H9 (cell line): Measurements from ENCODE around the gene NFRKB. TPM values are rescaled to one million over a fixed set of nuclear protein-coding genes. Genes with fewer than 3 reads are reported as not detected.

Experiments
- DNase-seq: peaks from one replicate; pipeline ENCODE4 v3.0.0-alpha.2; 2017
- H2AFZ ChIP-seq: one replicate; pipeline ENCODE4 v1.6.1; 2013; ENCODE audit warnings: mild to moderate bottlenecking, low read length, control low read depth, moderate library complexity
- H2AK5ac ChIP-seq: 2 replicates; pipeline ENCODE4 v1.6.1; 2013; ENCODE audit warnings: low read length, control low read depth, mixed read lengths; ENCODE audit not compliant: insufficient read length
- H2BK120ac ChIP-seq: one replicate; pipeline ENCODE4 v1.6.1; 2013; ENCODE audit warnings: low read depth, mild to moderate bottlenecking, low read length, control low read depth, inconsistent platforms; ENCODE audit not compliant: poor library complexity, severe bottlenecking
- H2BK12ac ChIP-seq: 2 replicates; pipeline ENCODE4 v1.6.1; 2013; ENCODE audit warnings: low read length, control low read depth, mixed read lengths, low read depth; ENCODE audit not compliant: insufficient read length
- H2BK15ac ChIP-seq: 2 replicates; pipeline ENCODE4 v1.6.1; 2013; ENCODE audit warnings: low read depth, low read length, control low read depth
- H2BK20ac ChIP-seq: one replicate; pipeline ENCODE4 v1.6.1; 2013; ENCODE audit warnings: low read depth, mild to moderate bottlenecking, low read length, control low read depth, inconsistent platforms; ENCODE audit not compliant: poor library complexity, severe bottlenecking
- H2BK5ac ChIP-seq: 2 replicates; pipeline ENCODE4 v1.6.1; 2013; ENCODE audit warnings: low read length, control low read depth, mixed read lengths; ENCODE audit not compliant: insufficient read length
- H3K14ac ChIP-seq: 2 replicates; pipeline ENCODE4 v1.6.1; 2013; ENCODE audit warnings: low read length, control low read depth; ENCODE audit not compliant: insufficient read depth
- H3K18ac ChIP-seq: 2 replicates; pipeline ENCODE4 v1.6.1; 2013; ENCODE audit warnings: low read depth, mild to moderate bottlenecking, mixed read lengths, low read length, control low read depth; ENCODE audit not compliant: insufficient read length
- H3K23ac ChIP-seq: 2 replicates; pipeline ENCODE4 v1.6.1; 2013; ENCODE audit warnings: low read length, control low read depth, mixed read lengths, low read depth; ENCODE audit not compliant: insufficient read length
- H3K23me2 ChIP-seq: 2 replicates; pipeline ENCODE4 v1.6.1; 2013; ENCODE audit warnings: low read depth, mild to moderate bottlenecking, mixed read lengths, low read length, control low read depth; ENCODE audit not compliant: insufficient read length, poor library complexity, severe bottlenecking
- H3K27ac ChIP-seq: 2 replicates; pipeline ENCODE4 v1.5.1; 2013; ENCODE audit warnings: low read length, control low read depth, mixed read lengths, low read depth; ENCODE audit not compliant: insufficient read length
- H3K27me3 ChIP-seq: 2 replicates; pipeline ENCODE4 v1.6.1; 2013; ENCODE audit warnings: low read length, control low read depth, inconsistent platforms; ENCODE audit not compliant: insufficient read depth
- H3K4ac ChIP-seq: 2 replicates; pipeline ENCODE4 v1.6.1; 2013; ENCODE audit warnings: low read depth, mild to moderate bottlenecking, control low read depth, inconsistent platforms, low read length, moderate library complexity
- H3K4me1 ChIP-seq: 2 replicates; pipeline ENCODE4 v1.6.1; 2013; ENCODE audit warnings: low read length, control low read depth, inconsistent platforms; ENCODE audit not compliant: insufficient read depth
- H3K4me2 ChIP-seq: 2 replicates; pipeline ENCODE4 v1.6.1; 2013; ENCODE audit warnings: low read length, control low read depth, mixed read lengths; ENCODE audit not compliant: insufficient read length, insufficient read depth
- H3K56ac ChIP-seq: 2 replicates; pipeline ENCODE4 v1.6.1; 2013; ENCODE audit warnings: low read depth, mild to moderate bottlenecking, mixed read lengths, low read length, control low read depth; ENCODE audit not compliant: insufficient read length
- H3K79me1 ChIP-seq: 2 replicates; pipeline ENCODE4 v1.6.1; 2013; ENCODE audit warnings: low read depth, mild to moderate bottlenecking, moderate library complexity, low read length, control low read depth, inconsistent platforms; ENCODE audit not compliant: insufficient read depth, poor library complexity, severe bottlenecking
- H3K79me2 ChIP-seq: 2 replicates; pipeline ENCODE4 v1.6.1; 2013; ENCODE audit warnings: low read length, control low read depth, inconsistent platforms; ENCODE audit not compliant: insufficient read depth
- H3K9ac ChIP-seq: 2 replicates; pipeline ENCODE4 v1.6.1; 2013; ENCODE audit warnings: low read length, control low read depth, mixed read lengths; ENCODE audit not compliant: insufficient read length; ENCODE audit errors: extremely low read depth
- H3K9me3 ChIP-seq: one replicate; pipeline ENCODE4 v1.6.1; 2013; ENCODE audit warnings: low read depth, low read length, inconsistent platforms; ENCODE audit not compliant: control insufficient read depth
- H3T11ph ChIP-seq: one replicate; pipeline ENCODE4 v1.6.1; 2013; ENCODE audit warnings: mild to moderate bottlenecking, low read length, control low read depth, inconsistent platforms
- H4K20me1 ChIP-seq: one replicate; pipeline ENCODE4 v1.6.1; 2013; ENCODE audit not compliant: control insufficient read depth, insufficient read length, insufficient read depth
- H4K5ac ChIP-seq: 2 replicates; pipeline ENCODE4 v1.6.1; 2013; ENCODE audit warnings: low read depth, mild to moderate bottlenecking, mixed read lengths, low read length, control low read depth; ENCODE audit not compliant: insufficient read length
- H4K8ac ChIP-seq: replicated peaks from 2 replicates; pipeline ENCODE4 v1.6.1; 2013; ENCODE audit warnings: low read length, control low read depth, mixed read lengths, low read depth; ENCODE audit not compliant: insufficient read length
- H4K91ac ChIP-seq: 2 replicates; pipeline ENCODE4 v1.6.1; 2013; ENCODE audit warnings: low read depth, mild to moderate bottlenecking, moderate library complexity, mixed read lengths, low read length, control low read depth; ENCODE audit not compliant: insufficient read length
- H3K27ac Mint-ChIP-seq, 3 experiments: 2 replicates in 2 of 3; 3 replicates in 1 of 3; pipeline ENCODE4 v1.8.0; 2020 to 2021; ENCODE audit warnings: mixed read lengths in 3 of 3, mild to moderate bottlenecking in 1 of 3, moderate library complexity in 1 of 3
- H3K27me3 Mint-ChIP-seq: 2 replicates; pipeline ENCODE4 v1.8.0; 2021; ENCODE audit warnings: low read depth, mild to moderate bottlenecking, moderate library complexity, mixed read lengths
- H3K36me3 Mint-ChIP-seq, 3 experiments: 2 replicates in 2 of 3; 3 replicates in 1 of 3; pipeline ENCODE4 v1.8.0; 2020 to 2021; ENCODE audit warnings: low read depth in 3 of 3, mixed read lengths in 3 of 3; ENCODE audit not compliant: insufficient read depth in 1 of 3
- H3K4me1 Mint-ChIP-seq, 2 experiments: 2 replicates each; pipeline ENCODE4 v1.8.0; 2020; ENCODE audit warnings: mixed read lengths in 2 of 2
- H3K4me3 Mint-ChIP-seq, 2 experiments: 2 replicates in 1 of 2; 3 replicates in 1 of 2; pipeline ENCODE4 v1.8.0; 2020 to 2021; ENCODE audit warnings: mild to moderate bottlenecking in 2 of 2, mixed read lengths in 2 of 2, moderate library complexity in 1 of 2
- H3K9me3 Mint-ChIP-seq, 2 experiments: 2 replicates in 1 of 2; 3 replicates in 1 of 2; pipeline ENCODE4 v1.8.0; 2020; ENCODE audit warnings: mild to moderate bottlenecking in 2 of 2, mixed read lengths in 2 of 2, moderate library complexity in 1 of 2
- CTCF ChIP-seq: fragments of 200-600 bp; sonication (generic); conservative IDR thresholded peaks from 3 replicates; pipeline ENCODE4 v1.8.0; 2021; ENCODE audit warnings: antibody characterized with exemption, mild to moderate bottlenecking
- WGBS: extraction: QIAGEN DNeasy Blood & Tissue Kit; methylation state at CpG from one replicate; pipeline ENCODE4 v1.1.7; 2013; ENCODE audit warnings: missing lambda C conversion rate, low lambda C conversion rate, mixed read lengths; ENCODE audit not compliant: insufficient read length; ENCODE audit errors: extremely low coverage; 5-methylcytosine and 5-hydroxymethylcytosine counted together
- total RNA-seq: library from RNA; stranded (reverse); gene quantifications from 2 replicates; pipeline ENCODE4 v1.2.1, GENCODE V29; 2021

NFRKB gene
- total RNA-seq, 1 experiment from 2014 or later, result 41.0 TPM

DNA sequence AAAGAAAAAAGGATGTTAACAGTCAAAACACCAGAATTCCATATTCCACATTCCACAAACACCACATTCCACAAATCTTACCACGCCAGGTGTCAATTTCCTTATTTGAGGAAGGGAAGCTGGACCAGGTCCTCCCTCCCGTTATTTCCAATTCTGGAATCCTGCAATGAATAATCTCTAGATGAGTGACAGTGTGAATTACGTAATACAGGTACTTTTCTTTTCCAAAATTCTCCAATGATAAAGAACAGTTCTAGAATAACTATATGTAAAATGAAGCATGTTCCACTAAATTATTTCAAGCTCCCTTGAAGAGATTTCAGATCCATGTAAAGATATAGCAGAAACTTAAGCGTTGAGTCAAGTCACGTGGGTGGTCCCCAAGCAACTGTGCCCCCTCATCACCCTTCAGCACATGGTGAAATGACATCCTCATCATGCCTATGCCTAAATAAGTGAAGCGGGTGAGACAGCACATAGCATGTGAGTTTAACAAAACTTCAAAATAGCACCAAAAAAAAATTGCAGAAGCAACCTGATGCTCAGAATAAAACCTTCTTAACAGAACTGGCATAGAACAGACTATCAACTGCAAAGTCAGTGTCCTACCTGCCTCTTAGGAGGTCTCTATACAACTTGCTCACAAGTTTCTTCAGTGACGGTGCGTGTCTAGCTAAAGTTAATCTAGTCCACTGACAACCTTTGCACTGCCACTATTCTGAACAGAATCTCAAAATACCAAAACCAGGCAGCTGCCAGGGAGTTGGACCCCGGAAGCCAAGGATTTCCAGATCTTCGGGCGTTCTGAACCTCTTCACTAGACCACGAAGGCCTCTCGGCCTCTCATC is 876 bp downstream of the NFRKB start:
- no peak for TF ChIP-seq CTCF
- Mint-ChIP-seq H3K4me3 (peak overlapping the region; percentile 92 to 94), H3K27ac (peak overlapping the region in 2 of 3 experiments; percentile 88 to 92; a peak in 4 of 7 replicates), H3K4me1 (peaks cover 21% of the 10 kb centered on the region in 2 experiments), H3K36me3 (peaks cover 25 to 50% (median 42%) of the 10 kb centered on the region in 3 experiments), H3K9me3 (peaks cover 0 to 4% of the 10 kb centered on the region in 2 experiments; a peak in 1 of 5 replicates), H3K27me3 (no peaks in the 10 kb centered on the region)
- Histone ChIP-seq H3K27me3 (no peaks in the 10 kb centered on the region), H2AK5ac (no peak overlapping the region), H3K18ac (no peak overlapping the region), H2AFZ (no peak overlapping the region), H3K56ac (no peak overlapping the region), H3K79me1 (peaks cover 8% of the 10 kb centered on the region), H3K27ac (no peak overlapping the region), H2BK20ac (no peak overlapping the region), H2BK5ac (no peak overlapping the region), H4K5ac (no peak overlapping the region), H2BK120ac (no peak overlapping the region), H3K9me3 (no peaks in the 10 kb centered on the region), H4K8ac (no peak overlapping the region), H3K9ac (peak overlapping the region; percentile 64), H3K4ac (no peak overlapping the region), H3K79me2 (peaks cover 8% of the 10 kb centered on the region; the same call in 1 of the 2 replicates), H3K23ac (no peak overlapping the region), H3K14ac (0 out of 2 replicates have a peak overlapping the region, but pooled peaks have one; percentile 85), H4K91ac (no peak overlapping the region), H3K4me1 (no peaks in the 10 kb centered on the region), H3K4me2 (peak overlapping the region; percentile 74), H2BK12ac (no peak overlapping the region), H3T11ph (no peak overlapping the region), H4K20me1 (no peaks in the 10 kb centered on the region), H2BK15ac (no peak overlapping the region), H3K23me2 (peaks cover 4% of the 10 kb centered on the region)
- no CpG with 5 or more reads among the region's 13 CpGs for WGBS
- no peak for DNase-seq
